ENCODE results near the gene CAMKK1. TPM values are rescaled to one million over a fixed set of nuclear protein-coding genes. Genes with fewer than 3 reads are reported as not detected.

CAMKK1 gene
- total RNA-seq, 1 experiment from 2014 or later: 9.6 TPM

DNA sequence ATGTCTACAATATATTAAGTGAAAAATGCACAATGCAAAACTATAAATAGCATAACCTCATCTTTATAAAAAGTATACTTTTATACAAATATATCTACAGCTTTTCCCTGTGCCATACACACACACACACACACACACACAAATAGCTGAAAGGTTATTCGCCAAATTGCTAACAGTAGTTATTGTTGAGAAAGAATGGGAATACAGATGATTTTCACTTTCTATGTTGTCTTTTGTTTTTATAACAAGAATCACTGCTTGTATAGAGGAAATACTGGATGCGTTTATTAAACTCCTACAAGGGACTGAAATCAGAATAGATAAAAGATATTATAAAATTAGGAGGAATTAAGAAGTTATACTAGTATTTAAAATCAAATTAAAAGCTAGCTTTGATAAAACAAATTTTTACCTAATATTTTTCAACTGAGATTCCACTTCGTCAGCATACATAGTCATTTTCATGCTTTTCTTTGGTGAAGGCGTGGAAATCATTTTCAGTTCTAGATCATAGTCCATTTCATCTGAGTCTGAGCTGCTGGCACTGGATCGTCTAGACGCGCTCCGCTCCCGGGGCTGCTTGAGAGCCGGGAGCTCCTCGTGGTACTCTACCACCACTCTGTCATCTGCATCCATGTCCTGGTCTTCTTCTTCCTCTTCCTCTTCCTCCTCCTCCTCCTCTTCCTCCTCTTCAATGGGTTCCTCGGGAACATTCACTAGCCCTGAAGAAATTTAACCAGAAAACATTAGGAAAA is 74.8 kb downstream of the CAMKK1 start:
- POLR2A ChIA-PET: no interaction called here
- H3K4me1 Mint-ChIP-seq: no peaks in the 10 kb centered on the region
- TF ChIP-seq E2F4 (CRISPR knock-in tag; IDR thresholded peaks at IDR 0.05; ENCODE audit: borderline replicate concordance, low read depth) (no peak), NR1H2 (CRISPR knock-in tag; IDR thresholded peaks at IDR 0.05) (no peak), ELF4 (CRISPR knock-in tag; IDR thresholded peaks at IDR 0.05; ENCODE audit: low read depth) (no peak), ZNF121 (CRISPR knock-in tag; IDR thresholded peaks at IDR 0.05) (no peak), EMX1 (CRISPR knock-in tag; IDR thresholded peaks at IDR 0.05) (no peak), HMGA2 (CRISPR knock-in tag; IDR thresholded peaks at IDR 0.05) (no peak), OVOL2 (CRISPR knock-in tag; IDR thresholded peaks at IDR 0.05; ENCODE audit: borderline replicate concordance) (no peak), MAX (CRISPR knock-in tag; IDR thresholded peaks at IDR 0.05) (no peak)
- TF ChIP-seq, protein P1, sequence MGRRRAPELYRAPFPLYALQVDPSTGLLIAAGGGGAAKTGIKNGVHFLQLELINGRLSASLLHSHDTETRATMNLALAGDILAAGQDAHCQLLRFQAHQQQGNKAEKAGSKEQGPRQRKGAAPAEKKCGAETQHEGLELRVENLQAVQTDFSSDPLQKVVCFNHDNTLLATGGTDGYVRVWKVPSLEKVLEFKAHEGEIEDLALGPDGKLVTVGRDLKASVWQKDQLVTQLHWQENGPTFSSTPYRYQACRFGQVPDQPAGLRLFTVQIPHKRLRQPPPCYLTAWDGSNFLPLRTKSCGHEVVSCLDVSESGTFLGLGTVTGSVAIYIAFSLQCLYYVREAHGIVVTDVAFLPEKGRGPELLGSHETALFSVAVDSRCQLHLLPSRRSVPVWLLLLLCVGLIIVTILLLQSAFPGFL (CRISPR knock-in tag; IDR thresholded peaks at IDR 0.05; ENCODE audit: borderline replicate concordance): no peak
- H3K4me3 Mint-ChIP-seq: no peak overlapping the region
- no peak for DNase-seq (ENCODE audit: low spot score)
- ATAC-seq: no peak
- H3K27ac Mint-ChIP-seq: peak overlapping the region; percentile 16; the same call in 1 of the 2 replicates
- H3K27me3 Mint-ChIP-seq (ENCODE audit: low read depth): no peaks in the 10 kb centered on the region
- no peaks in the 10 kb centered on the region for H3K9me3 Mint-ChIP-seq
- peaks cover 66% of the 10 kb centered on the region for H3K36me3 Mint-ChIP-seq
- CTCF ChIA-PET: interaction anchor here (0.8 to 1.0 kb wide), 3 partner anchors 10 to 80 kb away, joined by 3 read pairs; no protein-coding TSS in a partner anchor

DNA sequence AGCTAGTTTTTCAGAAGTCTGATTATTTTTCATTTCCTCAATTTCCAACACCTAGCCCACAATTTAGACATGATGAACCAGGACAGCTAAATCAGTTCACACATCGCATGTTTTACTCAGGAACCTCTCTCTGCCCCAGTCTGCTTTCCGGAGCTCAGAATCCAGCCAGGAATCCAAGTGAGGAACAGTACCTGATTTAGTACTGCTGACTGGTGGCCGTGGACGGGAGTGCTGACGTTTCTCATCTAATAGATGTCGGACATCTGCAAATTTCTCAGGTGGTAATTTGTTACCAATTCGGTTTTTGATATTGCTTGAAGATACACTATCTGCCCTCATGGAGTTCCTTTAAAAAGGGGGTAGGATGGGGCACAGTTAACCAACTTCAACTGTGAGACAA is 76.9 kb downstream of the CAMKK1 start:
- ATAC-seq: no peak
- DNase-seq (ENCODE audit: low spot score): no peak
- no peak overlapping the region for H3K4me3 Mint-ChIP-seq
- no peaks in the 10 kb centered on the region for H3K27me3 Mint-ChIP-seq (ENCODE audit: low read depth)
- ChIA-PET CTCF (interaction anchor here (0.7 to 4.2 kb wide), 6 partner anchors 28 to 81 kb away, joined by 3 to 25 read pairs (median 4); partner anchors contain the start of gene NCBP3), POLR2A (no interaction called here)
- H3K4me1 Mint-ChIP-seq: no peaks in the 10 kb centered on the region
- no peak overlapping the region for H3K27ac Mint-ChIP-seq
- no peaks in the 10 kb centered on the region for H3K9me3 Mint-ChIP-seq
- H3K36me3 Mint-ChIP-seq: peaks cover 63% of the 10 kb centered on the region
- TF ChIP-seq ZNF281 (CRISPR knock-in tag; IDR thresholded peaks at IDR 0.05): no peak
- TF ChIP-seq, protein P1 (CRISPR knock-in tag; IDR thresholded peaks at IDR 0.05; ENCODE audit: borderline replicate concordance): no peak
- no peak for TF ChIP-seq FOXJ3 (CRISPR knock-in tag; IDR thresholded peaks at IDR 0.05; ENCODE audit: borderline replicate concordance)
- TF ChIP-seq NR2C2 (CRISPR knock-in tag; IDR thresholded peaks at IDR 0.05): no peak
- no peak for TF ChIP-seq TEAD1 (CRISPR knock-in tag; IDR thresholded peaks at IDR 0.05)
- no peak for TF ChIP-seq MYBL2 (CRISPR knock-in tag; IDR thresholded peaks at IDR 0.05)
- TF ChIP-seq PRRX2 (CRISPR knock-in tag; IDR thresholded peaks at IDR 0.05): no peak
- TF ChIP-seq, protein P2, sequence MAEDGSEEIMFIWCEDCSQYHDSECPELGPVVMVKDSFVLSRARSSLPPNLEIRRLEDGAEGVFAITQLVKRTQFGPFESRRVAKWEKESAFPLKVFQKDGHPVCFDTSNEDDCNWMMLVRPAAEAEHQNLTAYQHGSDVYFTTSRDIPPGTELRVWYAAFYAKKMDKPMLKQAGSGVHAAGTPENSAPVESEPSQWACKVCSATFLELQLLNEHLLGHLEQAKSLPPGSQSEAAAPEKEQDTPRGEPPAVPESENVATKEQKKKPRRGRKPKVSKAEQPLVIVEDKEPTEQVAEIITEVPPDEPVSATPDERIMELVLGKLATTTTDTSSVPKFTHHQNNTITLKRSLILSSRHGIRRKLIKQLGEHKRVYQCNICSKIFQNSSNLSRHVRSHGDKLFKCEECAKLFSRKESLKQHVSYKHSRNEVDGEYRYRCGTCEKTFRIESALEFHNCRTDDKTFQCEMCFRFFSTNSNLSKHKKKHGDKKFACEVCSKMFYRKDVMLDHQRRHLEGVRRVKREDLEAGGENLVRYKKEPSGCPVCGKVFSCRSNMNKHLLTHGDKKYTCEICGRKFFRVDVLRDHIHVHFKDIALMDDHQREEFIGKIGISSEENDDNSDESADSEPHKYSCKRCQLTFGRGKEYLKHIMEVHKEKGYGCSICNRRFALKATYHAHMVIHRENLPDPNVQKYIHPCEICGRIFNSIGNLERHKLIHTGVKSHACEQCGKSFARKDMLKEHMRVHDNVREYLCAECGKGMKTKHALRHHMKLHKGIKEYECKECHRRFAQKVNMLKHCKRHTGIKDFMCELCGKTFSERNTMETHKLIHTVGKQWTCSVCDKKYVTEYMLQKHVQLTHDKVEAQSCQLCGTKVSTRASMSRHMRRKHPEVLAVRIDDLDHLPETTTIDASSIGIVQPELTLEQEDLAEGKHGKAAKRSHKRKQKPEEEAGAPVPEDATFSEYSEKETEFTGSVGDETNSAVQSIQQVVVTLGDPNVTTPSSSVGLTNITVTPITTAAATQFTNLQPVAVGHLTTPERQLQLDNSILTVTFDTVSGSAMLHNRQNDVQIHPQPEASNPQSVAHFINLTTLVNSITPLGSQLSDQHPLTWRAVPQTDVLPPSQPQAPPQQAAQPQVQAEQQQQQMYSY (CRISPR knock-in tag; IDR thresholded peaks at IDR 0.05): no peak
- no peak for TF ChIP-seq ZNF263 (CRISPR knock-in tag; IDR thresholded peaks at IDR 0.05; ENCODE audit: low read depth)
- TF ChIP-seq GTF2I (CRISPR knock-in tag; conservative IDR thresholded peaks at IDR 0.05): no peak
- TF ChIP-seq, protein P3, sequence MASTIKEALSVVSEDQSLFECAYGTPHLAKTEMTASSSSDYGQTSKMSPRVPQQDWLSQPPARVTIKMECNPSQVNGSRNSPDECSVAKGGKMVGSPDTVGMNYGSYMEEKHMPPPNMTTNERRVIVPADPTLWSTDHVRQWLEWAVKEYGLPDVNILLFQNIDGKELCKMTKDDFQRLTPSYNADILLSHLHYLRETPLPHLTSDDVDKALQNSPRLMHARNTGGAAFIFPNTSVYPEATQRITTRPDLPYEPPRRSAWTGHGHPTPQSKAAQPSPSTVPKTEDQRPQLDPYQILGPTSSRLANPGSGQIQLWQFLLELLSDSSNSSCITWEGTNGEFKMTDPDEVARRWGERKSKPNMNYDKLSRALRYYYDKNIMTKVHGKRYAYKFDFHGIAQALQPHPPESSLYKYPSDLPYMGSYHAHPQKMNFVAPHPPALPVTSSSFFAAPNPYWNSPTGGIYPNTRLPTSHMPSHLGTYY (CRISPR knock-in tag; IDR thresholded peaks at IDR 0.05): no peak
- TF ChIP-seq ATF3 (CRISPR knock-in tag; conservative IDR thresholded peaks at IDR 0.05): no peak
- no peak for TF ChIP-seq SMAD4 (CRISPR knock-in tag; IDR thresholded peaks at IDR 0.05)
- TF ChIP-seq ZNF317 (CRISPR knock-in tag; IDR thresholded peaks at IDR 0.05; ENCODE audit: borderline replicate concordance, low read depth): no peak
